GM21515 (cell line): ENCODE data around the gene NBAS.
"Not testable (repeated sequence)": the region's sequence is repeated elsewhere in the genome, so short reads cannot be mapped to it uniquely, and the experiment has no call there.

Source experiments
- ATAC-seq: cut with Tn5 transposase; IDR thresholded peaks from one replicate; pipeline ENCODE4 v1.9.1; 2021; ENCODE audit not compliant: unreplicated experiment

Gene NBAS

GRCh38 chr2:15485949-15486348, 75.2 kb downstream of the NBAS start:
- ATAC-seq = no peak

- ATAC-seq = no peak
These were observed 80.1 kb downstream of the NBAS start for GRCh38 chr2:15481000-15481399.

- ATAC-seq = no peak
These were observed 80.6 kb downstream of the NBAS start for GRCh38 chr2:15480552-15480951.

GRCh38 chr2:15472876-15473275, 88.3 kb downstream of the NBAS start:
- no peak for ATAC-seq

- ATAC-seq = no peak
These were observed 89.0 kb downstream of the NBAS start for GRCh38 chr2:15472133-15472532.

- ATAC-seq = no peak
These were observed 89.5 kb downstream of the NBAS start for GRCh38 chr2:15471606-15472005.

GRCh38 chr2:15460112-15460620, 101.0 kb downstream of the NBAS start:
- ATAC-seq = no peak

GRCh38 chr2:15458277-15458676, 102.9 kb downstream of the NBAS start:
- no peak for ATAC-seq

GRCh38 chr2:15457868-15458267, 103.3 kb downstream of the NBAS start:
- ATAC-seq = no peak

GRCh38 chr2:15456352-15456751, 104.8 kb downstream of the NBAS start:
- no peak for ATAC-seq

- ATAC-seq = no peak
These were observed 110.3 kb downstream of the NBAS start for GRCh38 chr2:15450808-15451207.

- no peak for ATAC-seq
These were observed 111.4 kb downstream of the NBAS start for GRCh38 chr2:15449556-15450236.

GRCh38 chr2:15448250-15448839, 112.8 kb downstream of the NBAS start:
- ATAC-seq = no peak

GRCh38 chr2:15447381-15447780, 113.8 kb downstream of the NBAS start:
- no peak for ATAC-seq

- ATAC-seq = no peak
These were observed 114.2 kb downstream of the NBAS start for GRCh38 chr2:15446961-15447360.

- ATAC-seq = no peak
These were observed 115.1 kb downstream of the NBAS start for GRCh38 chr2:15445891-15446562.

GRCh38 chr2:15439768-15440524, 121.2 kb downstream of the NBAS start:
- ATAC-seq = not testable (repeated sequence)

GRCh38 chr2:15439366-15439765, 121.8 kb downstream of the NBAS start:
- ATAC-seq = not testable (repeated sequence)

GRCh38 chr2:15436195-15436594, 124.9 kb downstream of the NBAS start:
- ATAC-seq = no peak

- ATAC-seq = no peak
These were observed 125.7 kb downstream of the NBAS start for GRCh38 chr2:15435474-15435873.

GRCh38 chr2:15432642-15433256, 128.4 kb downstream of the NBAS start:
- ATAC-seq = no peak
